HEK293 (cell line): ENCODE results near the gene ATG4B.

Experiments used
- GLI4 ChIP-seq: fragments of 450-650 bp; formaldehyde crosslinking; IDR thresholded peaks from 2 replicates; pipeline ENCODE4 v1.5.1; 2016; ENCODE audit warnings: missing biosample characterization, missing genetic modification characterization
- KLF10 ChIP-seq: fragments of 450-650 bp; IDR thresholded peaks from 2 replicates; pipeline ENCODE4 v1.5.1; 2018; ENCODE audit warnings: missing biosample characterization, mild to moderate bottlenecking, missing genetic modification characterization
- ZIC2 ChIP-seq: fragments of 450-650 bp; formaldehyde crosslinking; IDR thresholded peaks from 2 replicates; pipeline ENCODE4 v1.5.1; 2016; ENCODE audit warnings: missing biosample characterization, missing genetic modification characterization
- ZNF121 ChIP-seq: fragments of 450-650 bp; formaldehyde crosslinking; IDR thresholded peaks from 2 replicates; pipeline ENCODE4 v1.5.1; 2016; ENCODE audit warnings: missing biosample characterization, missing genetic modification characterization
- ZNF274 ChIP-seq, 2 experiments: fragments of 200-500 bp in 1 of 2; fragments of 450-650 bp in 1 of 2; sonication (Bioruptor generic) in 1 of 2; formaldehyde crosslinking in 1 of 2; IDR thresholded peaks; 2 replicates each; pipeline versions ENCODE4 v1.5.1 to v1.6.1; 2014 to 2016; ENCODE audit warnings: borderline replicate concordance in 1 of 2, inconsistent platforms in 1 of 2, low read length in 1 of 2, missing biosample characterization in 1 of 2, missing genetic modification characterization in 1 of 2
- ZNF76 ChIP-seq: fragments of 450-650 bp; formaldehyde crosslinking; IDR thresholded peaks from 2 replicates; pipeline ENCODE4; 2016; ENCODE audit warnings: low read depth, missing biosample characterization, missing genetic modification characterization, borderline replicate concordance
- ZSCAN30 ChIP-seq: fragments of 450-650 bp; IDR thresholded peaks from 2 replicates; pipeline ENCODE4 v1.5.1; 2018; ENCODE audit warnings: missing biosample characterization, mild to moderate bottlenecking, missing genetic modification characterization, moderate library complexity
- TF ChIP-seq, protein P1 (sequence below): fragments of 450-650 bp; formaldehyde crosslinking; IDR thresholded peaks from 2 replicates; pipeline ENCODE4; 2016; ENCODE audit warnings: missing biosample characterization, missing genetic modification characterization
- TF ChIP-seq, protein P2 (sequence below): fragments of 450-650 bp; formaldehyde crosslinking; IDR thresholded peaks from 2 replicates; pipeline ENCODE4 v1.5.1; 2016; ENCODE audit warnings: missing biosample characterization, missing genetic modification characterization
- TF ChIP-seq, protein P3 (sequence below): sonication (generic); formaldehyde crosslinking; IDR thresholded peaks from 2 replicates; pipeline ENCODE4 v1.8.1; 2022; ENCODE audit warnings: mild to moderate bottlenecking, moderate library complexity, missing genetic modification reagents

DNA sequence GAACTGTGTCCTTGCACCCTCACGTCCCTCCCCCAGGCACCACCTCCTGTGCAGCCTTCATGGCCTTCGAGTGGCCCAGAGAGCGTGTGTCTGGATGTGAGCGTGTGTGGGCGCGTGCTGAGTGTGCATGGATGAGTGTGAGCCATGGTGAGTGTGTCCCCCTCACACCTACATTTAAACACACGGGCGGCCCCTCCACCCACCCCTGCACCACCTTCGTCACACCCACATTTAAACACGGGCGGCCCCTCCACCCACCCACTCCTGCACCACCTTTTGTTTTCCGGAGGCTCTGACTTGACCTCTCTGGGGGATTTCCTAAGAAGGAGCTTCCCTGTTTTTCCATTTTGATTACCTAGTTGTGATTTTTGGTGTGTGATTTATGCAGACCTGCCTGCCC lies 31.3 kb downstream of the ATG4B start:
- TF ChIP-seq, protein P1, sequence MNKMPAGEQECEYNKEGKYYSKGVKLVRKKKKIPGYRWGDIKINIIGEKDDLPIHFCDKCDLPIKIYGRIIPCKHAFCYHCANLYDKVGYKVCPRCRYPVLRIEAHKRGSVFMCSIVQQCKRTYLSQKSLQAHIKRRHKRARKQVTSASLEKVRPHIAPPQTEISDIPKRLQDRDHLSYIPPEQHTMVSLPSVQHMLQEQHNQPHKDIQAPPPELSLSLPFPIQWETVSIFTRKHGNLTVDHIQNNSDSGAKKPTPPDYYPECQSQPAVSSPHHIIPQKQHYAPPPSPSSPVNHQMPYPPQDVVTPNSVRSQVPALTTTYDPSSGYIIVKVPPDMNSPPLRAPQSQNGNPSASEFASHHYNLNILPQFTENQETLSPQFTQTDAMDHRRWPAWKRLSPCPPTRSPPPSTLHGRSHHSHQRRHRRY (tag by site-specific recombination) = no peak
- TF ChIP-seq KLF10 (tag by site-specific recombination) (no peak), ZNF121 (tag by site-specific recombination) (no peak), ZNF76 (tag by site-specific recombination) (no peak), ZNF274 (IDR thresholded peaks at IDR 0.05; ENCODE audit: low read length) (no peak), ZNF274 (tag by site-specific recombination; IDR thresholded peaks at IDR 0.05; ENCODE audit: borderline replicate concordance) (no peak), ZSCAN30 (tag by site-specific recombination) (no peak), ZIC2 (tag by site-specific recombination) (no peak), GLI4 (no peak)
- TF ChIP-seq, protein P2, sequence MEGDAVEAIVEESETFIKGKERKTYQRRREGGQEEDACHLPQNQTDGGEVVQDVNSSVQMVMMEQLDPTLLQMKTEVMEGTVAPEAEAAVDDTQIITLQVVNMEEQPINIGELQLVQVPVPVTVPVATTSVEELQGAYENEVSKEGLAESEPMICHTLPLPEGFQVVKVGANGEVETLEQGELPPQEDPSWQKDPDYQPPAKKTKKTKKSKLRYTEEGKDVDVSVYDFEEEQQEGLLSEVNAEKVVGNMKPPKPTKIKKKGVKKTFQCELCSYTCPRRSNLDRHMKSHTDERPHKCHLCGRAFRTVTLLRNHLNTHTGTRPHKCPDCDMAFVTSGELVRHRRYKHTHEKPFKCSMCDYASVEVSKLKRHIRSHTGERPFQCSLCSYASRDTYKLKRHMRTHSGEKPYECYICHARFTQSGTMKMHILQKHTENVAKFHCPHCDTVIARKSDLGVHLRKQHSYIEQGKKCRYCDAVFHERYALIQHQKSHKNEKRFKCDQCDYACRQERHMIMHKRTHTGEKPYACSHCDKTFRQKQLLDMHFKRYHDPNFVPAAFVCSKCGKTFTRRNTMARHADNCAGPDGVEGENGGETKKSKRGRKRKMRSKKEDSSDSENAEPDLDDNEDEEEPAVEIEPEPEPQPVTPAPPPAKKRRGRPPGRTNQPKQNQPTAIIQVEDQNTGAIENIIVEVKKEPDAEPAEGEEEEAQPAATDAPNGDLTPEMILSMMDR (tag by site-specific recombination) = no peak
- TF ChIP-seq, protein P3, sequence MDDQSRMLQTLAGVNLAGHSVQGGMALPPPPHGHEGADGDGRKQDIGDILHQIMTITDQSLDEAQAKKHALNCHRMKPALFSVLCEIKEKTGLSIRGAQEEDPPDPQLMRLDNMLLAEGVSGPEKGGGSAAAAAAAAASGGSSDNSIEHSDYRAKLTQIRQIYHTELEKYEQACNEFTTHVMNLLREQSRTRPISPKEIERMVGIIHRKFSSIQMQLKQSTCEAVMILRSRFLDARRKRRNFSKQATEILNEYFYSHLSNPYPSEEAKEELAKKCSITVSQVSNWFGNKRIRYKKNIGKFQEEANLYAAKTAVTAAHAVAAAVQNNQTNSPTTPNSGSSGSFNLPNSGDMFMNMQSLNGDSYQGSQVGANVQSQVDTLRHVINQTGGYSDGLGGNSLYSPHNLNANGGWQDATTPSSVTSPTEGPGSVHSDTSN = no peak
